HepG2 (cell line): ENCODE measurements around the gene WDR7. TPM values are rescaled to one million over a fixed set of nuclear protein-coding genes. Genes with fewer than 3 reads are reported as not detected.

ENCODE experiments used
- ATAC-seq: fragments of 200-7000 bp; cut with Tn5 transposase; 3 replicates; pipeline ENCODE4 v1.9.1; 2020; ENCODE audit warnings: mild to moderate bottlenecking, moderate library complexity
- BruUV-seq: library from RNA; stranded (reverse); fragments of 400-500 nt; replicated peaks from 2 replicates; lab custom pipeline; 2021; lab: Mats Ljungman, UMichigan
- CTCF ChIA-PET: fragments of 300-600 bp; formaldehyde crosslinking; extraction: SDS; loops from one replicate; lab custom pipeline; 2021; ENCODE audit warnings: low total read pairs, inconsistent platforms, low intra/inter-chr PET ratio; lab: Yijun Ruan, JAX
- POLR2A ChIA-PET: fragments of 350-600 bp; sonication (Branson Sonifier 250); formaldehyde crosslinking; loops from one replicate; lab custom pipeline; 2020; ENCODE audit warnings: antibody characterized with exemption, inconsistent platforms; lab: Yijun Ruan, JAX
- DNase-seq: peaks from one replicate; pipeline ENCODE4 v3.0.0-alpha.2; 2015; ENCODE audit warnings: low spot score
- FAIRE-seq: peaks from 3 replicates; lab custom pipeline; 2011; peaks lifted over from hg19 to GRCh38; lab: Jason Lieb, UNC
- H2AFZ ChIP-seq: one replicate; pipeline ENCODE4 v1.6.1; 2011; ENCODE audit warnings: low read length, inconsistent platforms
- H3K27ac ChIP-seq: fragments of 300-600 bp; 3 replicates; pipeline ENCODE4 v1.8.0; 2011; ENCODE audit warnings: mixed run types, mild to moderate bottlenecking, mixed read lengths, low read length, inconsistent platforms; ENCODE audit not compliant: insufficient read depth; ENCODE audit errors: extremely low read length
- H3K27me3 ChIP-seq, 2 experiments: fragments of 200-600 bp in 1 of 2; 2 replicates in 1 of 2; 3 replicates in 1 of 2; pipeline versions ENCODE4 v1.6.0 to v1.8.0; 2011; ENCODE audit warnings: low read length in 2 of 2, mild to moderate bottlenecking in 2 of 2, moderate library complexity in 2 of 2, inconsistent platforms in 1 of 2; ENCODE audit not compliant: insufficient read depth in 2 of 2, control insufficient read depth in 1 of 2
- H3K36me3 ChIP-seq, 2 experiments: fragments of 200-600 bp in 1 of 2; replicated peaks in 1 of 2; 2 replicates in 1 of 2; 3 replicates in 1 of 2; pipeline versions ENCODE4 v1.5.1 to v1.8.0; 2011; ENCODE audit warnings: low read length in 2 of 2, inconsistent platforms in 1 of 2; ENCODE audit not compliant: insufficient read depth in 2 of 2, control insufficient read depth in 1 of 2
- H3K4me1 ChIP-seq: 2 replicates; pipeline ENCODE4 v1.5.1; 2012; ENCODE audit warnings: low read length, inconsistent platforms; ENCODE audit not compliant: insufficient read depth
- H3K4me2 ChIP-seq: 2 replicates; pipeline ENCODE4 v1.6.0; 2011; ENCODE audit warnings: low read depth, low read length, inconsistent platforms
- H3K4me3 ChIP-seq, 3 experiments: fragments of 200-600 bp in 1 of 3; sonication (generic), shearing (Covaris generic) in 1 of 3; replicated peaks in 1 of 3; 2 replicates each; pipeline ENCODE4 v1.5.1; 2011 to 2016; ENCODE audit warnings: low read length in 3 of 3, inconsistent platforms in 2 of 3, low read depth in 2 of 3, mild to moderate bottlenecking in 2 of 3, control low read depth in 1 of 3, mixed read lengths in 1 of 3; ENCODE audit not compliant: insufficient read depth in 1 of 3
- H3K79me2 ChIP-seq: one replicate; pipeline ENCODE4 v1.6.1; 2011; ENCODE audit warnings: low read length, inconsistent platforms; ENCODE audit not compliant: insufficient read depth
- H3K9ac ChIP-seq: 2 replicates; pipeline ENCODE4 v1.6.0; 2011; ENCODE audit warnings: mild to moderate bottlenecking, low read depth, low read length, inconsistent platforms; ENCODE audit not compliant: insufficient read depth
- H3K9me3 ChIP-seq: 2 replicates; pipeline ENCODE4 v1.5.1; 2012; ENCODE audit warnings: mild to moderate bottlenecking, low read length
- H4K20me1 ChIP-seq: 2 replicates; pipeline ENCODE4 v1.6.0; 2011; ENCODE audit warnings: inconsistent platforms, mild to moderate bottlenecking, low read length, moderate library complexity; ENCODE audit not compliant: insufficient read depth
- ATF7-NPFF ChIP-seq: sonication (generic); formaldehyde crosslinking; IDR thresholded peaks from 2 replicates; pipeline ENCODE4 v1.8.1; 2023; ENCODE audit warnings: mild to moderate bottlenecking, low read depth, missing genetic modification reagents, moderate library complexity
- ATRX ChIP-seq: sonication (generic); formaldehyde crosslinking; IDR thresholded peaks from 2 replicates; pipeline ENCODE4 v1.4.0; 2020; ENCODE audit warnings: missing genetic modification reagents, borderline replicate concordance
- CENPX ChIP-seq: sonication (generic); formaldehyde crosslinking; IDR thresholded peaks from 2 replicates; pipeline ENCODE4 v1.9.0; 2021; ENCODE audit warnings: mild to moderate bottlenecking, missing genetic modification reagents, moderate library complexity
- CTCF ChIP-seq: sonication (generic); formaldehyde crosslinking; IDR thresholded peaks from 2 replicates; pipeline ENCODE4 v1.5.0; 2020; ENCODE audit warnings: mild to moderate bottlenecking, missing genetic modification reagents, moderate library complexity
- HCFC1 ChIP-seq: fragments of 150-350 bp; IDR thresholded peaks from 2 replicates; pipeline ENCODE4 v1.6.1; 2014; ENCODE audit warnings: low read depth, low read length
- KAT2B ChIP-seq: fragments of 150-350 bp; IDR thresholded peaks from 2 replicates; pipeline ENCODE4 v1.6.1; 2014; ENCODE audit warnings: low read depth, low read length, borderline replicate concordance
- MIXL1 ChIP-seq: IDR thresholded peaks from 2 replicates; pipeline ENCODE4 v1.6.1; 2016
- ONECUT2 ChIP-seq: sonication (generic); formaldehyde crosslinking; IDR thresholded peaks from 2 replicates; pipeline ENCODE4 v1.4.0; 2020; ENCODE audit warnings: missing genetic modification reagents
- POGZ ChIP-seq: sonication (generic); formaldehyde crosslinking; IDR thresholded peaks from 2 replicates; pipeline ENCODE4 v1.4.0; 2020; ENCODE audit warnings: mild to moderate bottlenecking, missing genetic modification reagents
- SALL1 ChIP-seq: sonication (generic); formaldehyde crosslinking; IDR thresholded peaks from 2 replicates; pipeline ENCODE4 v1.8.0; 2022; ENCODE audit warnings: mild to moderate bottlenecking, missing genetic modification reagents
- SOX13 ChIP-seq, 3 experiments: fragments of 450-650 bp in 1 of 3; sonication (generic) in 1 of 3; formaldehyde crosslinking in 1 of 3; IDR thresholded peaks in 2 of 3; conservative IDR thresholded peaks in 1 of 3; 2 replicates each; pipeline versions ENCODE4 v1.5.0 to v1.6.1; 2016 to 2020; ENCODE audit warnings: antibody characterized with exemption in 1 of 3, mild to moderate bottlenecking in 1 of 3, missing compliant biosample characterization in 1 of 3, missing genetic modification reagents in 1 of 3, moderate library complexity in 1 of 3
- SOX6 ChIP-seq, 2 experiments: fragments of 450-650 bp in 1 of 2; sonication (generic) in 1 of 2; formaldehyde crosslinking in 1 of 2; IDR thresholded peaks; 2 replicates each; pipeline versions ENCODE4 v1.4.0 to v1.6.1; 2017 to 2020; ENCODE audit warnings: antibody characterized with exemption in 1 of 2, mild to moderate bottlenecking in 1 of 2, missing genetic modification reagents in 1 of 2
- TP53 ChIP-seq: sonication (generic); formaldehyde crosslinking; conservative IDR thresholded peaks from 2 replicates; pipeline ENCODE4 v1.4.0; 2020; ENCODE audit warnings: missing genetic modification reagents
- WIZ ChIP-seq: sonication (generic); formaldehyde crosslinking; IDR thresholded peaks from 2 replicates; pipeline ENCODE4 v1.5.1; 2020; ENCODE audit warnings: mild to moderate bottlenecking, missing genetic modification reagents
- ZBTB26 ChIP-seq: IDR thresholded peaks from 2 replicates; pipeline ENCODE4 v1.6.1; 2016; ENCODE audit warnings: missing compliant biosample characterization, missing genetic modification reagents, borderline replicate concordance
- ZBTB38 ChIP-seq: sonication (generic); formaldehyde crosslinking; IDR thresholded peaks from 2 replicates; pipeline ENCODE4 v1.5.1; 2020; ENCODE audit warnings: mild to moderate bottlenecking, missing genetic modification reagents
- ZC3H13 ChIP-seq: sonication (generic); formaldehyde crosslinking; IDR thresholded peaks from 2 replicates; pipeline ENCODE4 v1.8.1; 2023; ENCODE audit warnings: mild to moderate bottlenecking, missing genetic modification reagents, moderate library complexity
- ZMYM4 ChIP-seq: sonication (generic); formaldehyde crosslinking; IDR thresholded peaks from 2 replicates; pipeline ENCODE4 v1.8.1; 2023; ENCODE audit warnings: mild to moderate bottlenecking, missing genetic modification reagents
- ZNF124 ChIP-seq: sonication (generic); formaldehyde crosslinking; IDR thresholded peaks from 2 replicates; pipeline ENCODE4 v1.4.0; 2020; ENCODE audit warnings: missing genetic modification reagents
- ZNF251 ChIP-seq: sonication (generic); formaldehyde crosslinking; IDR thresholded peaks from 2 replicates; pipeline ENCODE4 v1.9.0; 2021; ENCODE audit warnings: mild to moderate bottlenecking, missing genetic modification reagents
- ZNF629 ChIP-seq: sonication (generic); formaldehyde crosslinking; conservative IDR thresholded peaks from 2 replicates; pipeline ENCODE4 v1.5.0; 2020; ENCODE audit warnings: missing genetic modification reagents
- ZNF746 ChIP-seq: sonication (generic); formaldehyde crosslinking; IDR thresholded peaks from 2 replicates; pipeline ENCODE4 v1.8.0; 2022; ENCODE audit warnings: mild to moderate bottlenecking, missing genetic modification reagents
- WGBS: methylation state at CpG from one replicate; pipeline ENCODE4 v1.1.6; 2017; ENCODE audit warnings: low lambda C conversion rate; 5-methylcytosine and 5-hydroxymethylcytosine counted together
- in situ Hi-C: cut with HindIII; loops from 2 replicates; pipeline ENCODE4 v1.10.0; 2017; ENCODE audit warnings: low pct_unique_long_range_greater_than_20kb; ENCODE audit not compliant: extremely low pct_ligation_motif_present
- intact Hi-C: fragments of 100-400 bp; cut with micrococcal nuclease; formaldehyde crosslinking; loops from one replicate; pipeline ENCODE4 v1.10.0; 2022; ENCODE audit not compliant: unreplicated experiment
- polyA plus RNA-seq, 8 experiments: library from polyadenylated mRNA; depleted of rRNA in 3 of 8; stranded (reverse) in 7 of 8; unstranded in 1 of 8; fragments of >200 nt; fragmentation: Illumina TruSeq in 4 of 8; extraction: Trizol in 4 of 8; gene quantifications; 2 replicates each; pipeline versions ENCODE4 v1.2.1 to v1.2.3, GENCODE V29; 2011 to 2016; ENCODE audit warnings: low read depth in 4 of 8, missing spikeins in 1 of 8, mixed read lengths in 1 of 8; ENCODE audit not compliant: insufficient read depth in 1 of 8
- total RNA-seq, 5 experiments: library from RNA; depleted of rRNA; stranded (reverse); fragments of >200 nt; fragmentation: Illumina TruSeq; extraction: Trizol; gene quantifications; 2 replicates each; pipeline ENCODE4 v1.2.3, GENCODE V29; 2016; ENCODE audit warnings: low read depth in 1 of 5

WDR7 gene
- total and polyA plus RNA-seq, 2 of the 13 experiments (the other 11 are each of a cell fraction or from before 2014, with no cell fraction given): 2.0 to 7.8 TPM

GRCh38 chr18:56983275-56983992 is 332.3 kb downstream of the WDR7 start (continued):
- TF ChIP-seq ATF7-NPFF (CRISPR knock-in tag) (no peak), WIZ (CRISPR knock-in tag) (no peak)

GRCh38 chr18:56984731-56985130 is 333.6 kb downstream of the WDR7 start:
- Histone ChIP-seq H3K36me3 (no peaks in the 10 kb centered on the region), H3K27ac (no peak overlapping the region), H4K20me1 (no peaks in the 10 kb centered on the region), H3K79me2 (no peaks in the 10 kb centered on the region), H3K4me1 (peaks cover 17% of the 10 kb centered on the region), H3K27me3 (no peaks in the 10 kb centered on the region), H3K4me2 (no peak overlapping the region), H2AFZ (no peak overlapping the region), H3K9ac (no peak overlapping the region), H3K9me3 (no peaks in the 10 kb centered on the region), H3K4me3 (no peak overlapping the region)
- CTCF ChIA-PET: no interaction called here
- in situ Hi-C loops (no loop called here), intact Hi-C loops (loop anchor here (10.0 kb wide), 1 partner anchor 200 kb away; no protein-coding TSS in a partner anchor)
- ATAC-seq (peak; percentile 96), FAIRE-seq (no peak), DNase-seq (peak; percentile 2)
- 30% methylated on average over 5 of the region's 5 CpGs for WGBS
- no TSS peak for BruUV-seq
- POLR2A ChIA-PET: no interaction called here
- TF ChIP-seq ZBTB26 (CRISPR knock-in tag) (no peak), ZBTB38 (CRISPR knock-in tag) (no peak), ZNF746 (no peak), SOX13 (IDR thresholded peaks at IDR 0.05) (no peak), SOX13 (CRISPR knock-in tag; conservative IDR thresholded peaks at IDR 0.05 in 1 of 2, IDR thresholded peaks at IDR 0.05 in 1 of 2) (peak in 1 of 2 experiments; percentile 24; a peak in 1 of 4 replicates), HCFC1 (no peak), ZMYM4 (CRISPR knock-in tag) (peak; percentile 52), SALL1 (CRISPR knock-in tag) (peak; percentile 42; the same call in 1 of the 2 replicates), ZC3H13 (CRISPR knock-in tag) (no peak), ZNF251 (CRISPR knock-in tag) (no peak), ZNF629 (CRISPR knock-in tag) (peak; percentile 88), TP53 (CRISPR knock-in tag) (no peak), KAT2B (peak; percentile 79; the same call in 1 of the 2 replicates), CENPX (CRISPR knock-in tag) (no peak), ONECUT2 (CRISPR knock-in tag) (peak; percentile 79), MIXL1 (peak; percentile 59; the same call in 1 of the 2 replicates), POGZ (peak; percentile 55; the same call in 1 of the 2 replicates), ATRX (CRISPR knock-in tag) (no peak), ZNF124 (no peak), SOX6 (IDR thresholded peaks at IDR 0.05) (no peak), SOX6 (CRISPR knock-in tag; IDR thresholded peaks at IDR 0.05) (peak; percentile 47), CTCF (CRISPR knock-in tag) (peak; percentile 27; the same call in 1 of the 2 replicates)
